ENCODE data around the gene CFH.

- TF ChIP-seq CTCF (IDR thresholded peaks at IDR 0.05 in 8 of 11, conservative IDR thresholded peaks at IDR 0.05 in 3 of 11) (no peak), POLR2A (IDR thresholded peaks at IDR 0.05) (no peak)
Measured at GRCh38 chr1:196651079-196651478, 764 bp upstream of the CFH start.
